GM12873 (cell line): Measurements from ENCODE around the gene MAD2L1BP.
A peak's percentile ranks its signal among the peaks of the same experiment; 100 is the strongest.

Experiments
- CTCF ChIP-seq: IDR thresholded peaks from 2 replicates; pipeline ENCODE4 v1.5.1; 2012; ENCODE audit warnings: low read depth, mild to moderate bottlenecking, moderate library complexity, low read length, control low read depth; ENCODE audit not compliant: insufficient read depth; ENCODE audit errors: missing control alignments

Gene MAD2L1BP

GRCh38 chr6:43639984-43640800 lies 4.6 kb downstream of the MAD2L1BP start:
- TF ChIP-seq CTCF = no peak

GRCh38 chr6:43644940-43645612 lies 9.4 kb downstream of the MAD2L1BP start, which contains the start of gene RSPH9:
TSS of gene RSPH9 (plus strand) at chr6:43645036. CDS start at chr6:43645099, 63 bp downstream.
- no peak for TF ChIP-seq CTCF

GRCh38 chr6:43645613-43645964 lies 9.9 kb downstream of the MAD2L1BP start:
- TF ChIP-seq CTCF = no peak

GRCh38 chr6:43647613-43648012 lies 12.0 kb downstream of the MAD2L1BP start:
- TF ChIP-seq CTCF = no peak

GRCh38 chr6:43648248-43648647 lies 12.6 kb downstream of the MAD2L1BP start:
- TF ChIP-seq CTCF = no peak

- peak; percentile 24 for TF ChIP-seq CTCF
Observed at GRCh38 chr6:43657221-43657802, 21.7 kb downstream of the MAD2L1BP start.

GRCh38 chr6:43658161-43658560 lies 22.5 kb downstream of the MAD2L1BP start:
- no peak for TF ChIP-seq CTCF
